NT2/D1 (cell line): ENCODE measurements around the gene MGA.

Experiments used
- DNase-seq: peaks from one replicate; pipeline ENCODE4 v3.0.0-alpha.2; 2011; ENCODE audit warnings: low read depth, low spot score
- H3K27me3 ChIP-seq: 2 replicates; pipeline ENCODE4 v1.6.0; 2011; ENCODE audit warnings: mild to moderate bottlenecking; ENCODE audit not compliant: insufficient read length, insufficient read depth
- H3K36me3 ChIP-seq: 2 replicates; pipeline ENCODE4 v1.6.1; 2011; ENCODE audit warnings: mild to moderate bottlenecking, low read length, mixed read lengths; ENCODE audit not compliant: insufficient read depth, insufficient read length
- H3K4me1 ChIP-seq: 2 replicates; pipeline ENCODE4 v1.5.1; 2011; ENCODE audit not compliant: insufficient read depth, insufficient read length
- H3K4me3 ChIP-seq: 2 replicates; pipeline ENCODE4 v1.5.1; 2011; ENCODE audit warnings: low read depth; ENCODE audit not compliant: insufficient read length
- H3K9ac ChIP-seq: 2 replicates; pipeline ENCODE4 v1.6.0; 2011; ENCODE audit warnings: low read depth; ENCODE audit not compliant: insufficient read length
- H3K9me3 ChIP-seq: 2 replicates; pipeline ENCODE4 v1.5.1; 2011; ENCODE audit warnings: mild to moderate bottlenecking, low read length; ENCODE audit not compliant: insufficient read depth
- SUZ12 ChIP-seq: IDR thresholded peaks from 2 replicates; pipeline ENCODE4 v1.6.1; 2011; ENCODE audit not compliant: insufficient read length, insufficient read depth; ENCODE audit errors: extremely low read depth
- YY1 ChIP-seq: IDR thresholded peaks from 2 replicates; pipeline ENCODE4 v1.6.1; 2011; ENCODE audit not compliant: insufficient read length, insufficient read depth
- ZNF274 ChIP-seq: IDR thresholded peaks from 2 replicates; pipeline ENCODE4 v1.6.1; 2011; ENCODE audit warnings: mild to moderate bottlenecking, low read depth, low read length

MGA gene

GRCh38 chr15:41660235-41661077 lies at the start of gene MGA:
MGA (plus strand) TSS chr15:41660405.
- Histone ChIP-seq H3K4me3 (peak within 1 kb of the TSS; percentile 41), H3K9me3 (no peaks in the 10 kb centered on the region)

GRCh38 chr15:41620536-41621199 lies 39.5 kb upstream of the MGA start:
- H3K4me3 ChIP-seq = peak overlapping the region; percentile 62
- H3K9ac ChIP-seq = peak overlapping the region; percentile 71
- peak; percentile 25 for DNase-seq
- peaks cover 21% of the 10 kb centered on the region for H3K9me3 ChIP-seq
- H3K27me3 ChIP-seq = no peaks in the 10 kb centered on the region
- TF ChIP-seq SUZ12 = no peak
- no peak for TF ChIP-seq ZNF274
- TF ChIP-seq YY1 = no peak
- H3K36me3 ChIP-seq = no peaks in the 10 kb centered on the region
- H3K4me1 ChIP-seq = no peaks in the 10 kb centered on the region

More at GRCh38 chr15:41660235-41661077, at the start of gene MGA:
- Histone ChIP-seq H3K9ac (peak within 1 kb of the TSS; percentile 65), H3K4me1 (no peaks in the 10 kb centered on the region), H3K36me3 (no peaks in the 10 kb centered on the region), H3K27me3 (no peaks in the 10 kb centered on the region)
- TF ChIP-seq ZNF274 = no peak
- no peak for TF ChIP-seq SUZ12
- TF ChIP-seq YY1 = no peak
- peak; percentile 35 for DNase-seq

- Histone ChIP-seq H3K4me3 (peak overlapping the region; percentile 62), H3K27me3 (no peaks in the 10 kb centered on the region), H3K36me3 (no peaks in the 10 kb centered on the region), H3K4me1 (no peaks in the 10 kb centered on the region), H3K9ac (peak overlapping the region; percentile 71), H3K9me3 (peaks cover 21% of the 10 kb centered on the region)
- DNase-seq = peak; percentile 74
- no peak for TF ChIP-seq ZNF274
- peak; percentile 38 for TF ChIP-seq YY1
Observed at GRCh38 chr15:41621200-41622193, 38.7 kb upstream of the MGA start.

- no peak for TF ChIP-seq YY1
- TF ChIP-seq ZNF274 = no peak
- no peak for TF ChIP-seq SUZ12
Observed at GRCh38 chr15:41622901-41623300, 37.3 kb upstream of the MGA start.

GRCh38 chr15:41627203-41627602 lies 33.0 kb upstream of the MGA start:
- Histone ChIP-seq H3K27me3 (no peaks in the 10 kb centered on the region), H3K4me3 (no peak overlapping the region), H3K9ac (no peak overlapping the region), H3K4me1 (peaks cover 1% of the 10 kb centered on the region), H3K36me3 (no peaks in the 10 kb centered on the region), H3K9me3 (no peaks in the 10 kb centered on the region)
- TF ChIP-seq YY1 (no peak), SUZ12 (no peak), ZNF274 (no peak)
- DNase-seq = no peak

More at GRCh38 chr15:41622901-41623300, 37.3 kb upstream of the MGA start:
- Histone ChIP-seq H3K9ac (no peak overlapping the region), H3K27me3 (no peaks in the 10 kb centered on the region), H3K9me3 (peaks cover 10% of the 10 kb centered on the region), H3K36me3 (no peaks in the 10 kb centered on the region), H3K4me1 (no peaks in the 10 kb centered on the region), H3K4me3 (no peak overlapping the region)
- DNase-seq = no peak

GRCh38 chr15:41629463-41629862 lies 30.7 kb upstream of the MGA start:
- no peaks in the 10 kb centered on the region for H3K9me3 ChIP-seq
- H3K36me3 ChIP-seq = no peaks in the 10 kb centered on the region
- peaks cover 5% of the 10 kb centered on the region for H3K4me1 ChIP-seq
- no peaks in the 10 kb centered on the region for H3K27me3 ChIP-seq
- TF ChIP-seq SUZ12 = no peak
- TF ChIP-seq YY1 = no peak
- H3K4me3 ChIP-seq = no peak overlapping the region
- no peak for DNase-seq
- H3K9ac ChIP-seq = no peak overlapping the region

- Histone ChIP-seq H3K9ac (no peak overlapping the region), H3K4me1 (peaks cover 5% of the 10 kb centered on the region), H3K36me3 (no peaks in the 10 kb centered on the region), H3K9me3 (no peaks in the 10 kb centered on the region), H3K27me3 (no peaks in the 10 kb centered on the region), H3K4me3 (no peak overlapping the region)
- DNase-seq = no peak
- no peak for TF ChIP-seq SUZ12
- TF ChIP-seq ZNF274 = no peak
- TF ChIP-seq YY1 = no peak
Observed at GRCh38 chr15:41629883-41630282, 30.3 kb upstream of the MGA start.
